CD14-positive monocyte (primary cell): ENCODE measurements around the gene GRK1. TPM values are rescaled to one million over a fixed set of nuclear protein-coding genes. Genes with fewer than 3 reads are reported as not detected.

Experiments
- DNase-seq, 3 donors: peaks; one replicate each; pipeline ENCODE4 v3.0.0-alpha.2; 2011 to 2022
- H2AFZ ChIP-seq: 2 replicates; pipeline ENCODE4 v1.6.0; 2012; ENCODE audit warnings: mild to moderate bottlenecking, low read depth, low read length, inconsistent platforms; ENCODE audit not compliant: insufficient read depth, poor library complexity, severe bottlenecking
- H3K27ac ChIP-seq, 2 donors: 1 replicate in 1 of 2; 2 replicates in 1 of 2; pipeline ENCODE4 v1.5.1; 2012 to 2013; ENCODE audit warnings: low read length in 2 of 2, control low read depth in 1 of 2, inconsistent platforms in 1 of 2, low read depth in 1 of 2, mild to moderate bottlenecking in 1 of 2
- H3K27me3 ChIP-seq, 2 donors: one replicate each; pipeline versions ENCODE4 v1.6.0 to v1.6.1; 2011 to 2013; ENCODE audit warnings: low read length in 2 of 2; ENCODE audit not compliant: control insufficient read depth in 2 of 2, insufficient read depth in 2 of 2
- H3K36me3 ChIP-seq, 2 donors: replicated peaks in 1 of 2; 1 replicate in 1 of 2; 2 replicates in 1 of 2; pipeline versions ENCODE4 v1.5.1 to v1.6.1; 2012 to 2013; ENCODE audit warnings: low read length in 2 of 2, control low read depth in 1 of 2, inconsistent platforms in 1 of 2, mild to moderate bottlenecking in 1 of 2; ENCODE audit not compliant: insufficient read depth in 2 of 2, control insufficient read depth in 1 of 2
- H3K4me1 ChIP-seq, 2 donors: 1 replicate in 1 of 2; 2 replicates in 1 of 2; pipeline versions ENCODE4 v1.5.1 to v1.6.1; 2012 to 2013; ENCODE audit warnings: low read length in 2 of 2, control low read depth in 1 of 2, inconsistent platforms in 1 of 2, mild to moderate bottlenecking in 1 of 2, moderate library complexity in 1 of 2; ENCODE audit not compliant: insufficient read depth in 2 of 2, control insufficient read depth in 1 of 2
- H3K4me2 ChIP-seq: replicated peaks from 2 replicates; pipeline ENCODE3; 2012; ENCODE audit warnings: low read length, moderate library complexity, mild to moderate bottlenecking; ENCODE audit not compliant: poor library complexity, severe bottlenecking; ENCODE audit errors: extremely low read depth
- H3K4me3 ChIP-seq, 3 experiments: fragments of 200-600 bp in 1 of 3; sonication (generic) in 1 of 3; replicated peaks in 1 of 3; 1 replicate in 2 of 3; 2 replicates in 1 of 3; pipeline ENCODE4 v1.5.1; 2011 to 2013; ENCODE audit warnings: low read length in 3 of 3, mild to moderate bottlenecking in 3 of 3, control low read depth in 2 of 3, low read depth in 2 of 3, inconsistent platforms in 1 of 3, moderate library complexity in 1 of 3
- H3K79me2 ChIP-seq: 2 replicates; pipeline ENCODE4 v1.6.0; 2012; ENCODE audit warnings: mild to moderate bottlenecking, control low read depth, inconsistent platforms, low read length, moderate library complexity; ENCODE audit not compliant: insufficient read depth
- H3K9ac ChIP-seq: 2 replicates; pipeline ENCODE4 v1.6.0; 2017; ENCODE audit warnings: low read length, mild to moderate bottlenecking; ENCODE audit not compliant: insufficient read depth, poor library complexity, severe bottlenecking
- H3K9me3 ChIP-seq, 2 donors: replicated peaks in 1 of 2; 1 replicate in 1 of 2; 2 replicates in 1 of 2; pipeline versions ENCODE4 v1.5.1 to v1.6.1; 2012 to 2013; ENCODE audit warnings: low read length in 2 of 2, control low read depth in 1 of 2; ENCODE audit not compliant: control insufficient read depth in 1 of 2, insufficient read depth in 1 of 2
- H4K20me1 ChIP-seq: 2 replicates; pipeline ENCODE4 v1.6.0; 2012; ENCODE audit warnings: mild to moderate bottlenecking, low read length, control low read depth, moderate library complexity; ENCODE audit not compliant: insufficient read depth
- H3K27ac Mint-ChIP-seq, 7 donors: one replicate each; pipeline ENCODE4 v1.8.0; 2020; ENCODE audit warnings: mild to moderate bottlenecking in 7 of 7, mixed read lengths in 7 of 7, moderate library complexity in 6 of 7, inconsistent platforms in 2 of 7
- H3K27me3 Mint-ChIP-seq, 3 donors: one replicate each; pipeline ENCODE4 v1.8.0; 2021 to 2022; ENCODE audit warnings: low read depth in 3 of 3, mild to moderate bottlenecking in 3 of 3, mixed read lengths in 3 of 3, moderate library complexity in 3 of 3, inconsistent platforms in 1 of 3
- H3K36me3 Mint-ChIP-seq, 2 donors: one replicate each; pipeline ENCODE4 v1.8.0; 2020; ENCODE audit warnings: mixed read lengths in 2 of 2, inconsistent platforms in 1 of 2, mild to moderate bottlenecking in 1 of 2
- H3K4me1 Mint-ChIP-seq: one replicate; pipeline ENCODE4 v1.8.0; 2020; ENCODE audit warnings: mild to moderate bottlenecking, mixed read lengths
- H3K4me3 Mint-ChIP-seq, 2 donors: one replicate each; pipeline ENCODE4 v1.8.0; 2020; ENCODE audit warnings: mild to moderate bottlenecking in 2 of 2, mixed read lengths in 2 of 2, moderate library complexity in 1 of 2
- H3K9me3 Mint-ChIP-seq, 7 donors: one replicate each; pipeline ENCODE4 v1.8.0; 2020 to 2022; ENCODE audit warnings: mixed read lengths in 7 of 7, mild to moderate bottlenecking in 6 of 7, moderate library complexity in 6 of 7, inconsistent platforms in 2 of 7
- CTCF ChIP-seq: fragments of 200-600 bp; IDR thresholded peaks from one replicate; pipeline ENCODE4 v1.8.0; 2022; ENCODE audit warnings: antibody characterized with exemption, mild to moderate bottlenecking
- WGBS: methylation state at CpG from one replicate; pipeline ENCODE4 v1.1.5; 2013; ENCODE audit warnings: missing lambda C conversion rate; ENCODE audit not compliant: insufficient coverage; 5-methylcytosine and 5-hydroxymethylcytosine counted together
- intact Hi-C, 2 donors: fragments of 100-400 bp; cut with micrococcal nuclease; formaldehyde crosslinking; loops; one replicate each; pipeline versions ENCODE4 v1.15.0 to v1.15.1; 2023
- polyA plus RNA-seq, 3 donors: library from polyadenylated mRNA; depleted of rRNA in 1 of 3; unstranded in 2 of 3; stranded (reverse) in 1 of 3; fragments of 300-500 nt in 2 of 3; fragments of >200 nt in 1 of 3; fragmentation: Illumina TruSeq in 2 of 3; gene quantifications; 1 replicate in 2 of 3; 2 replicates in 1 of 3; pipeline ENCODE4 v1.2.3, GENCODE V29; 2012 to 2021

Gene GRK1
- polyA plus RNA-seq, 3 donors: not detected

GRCh38 chr13:113658836-113659235 is 8.2 kb upstream of the GRK1 start:
- Histone ChIP-seq H3K4me3 (no peak overlapping the region), H3K9me3 (peaks cover 7 to 22% of the 10 kb centered on the region in 2 donors), H3K27ac (no peak overlapping the region), H2AFZ (no peak overlapping the region), H3K36me3 (no peaks in the 10 kb centered on the region), H3K4me2 (no peak overlapping the region), H3K9ac (no peak overlapping the region), H3K4me1 (no peaks in the 10 kb centered on the region), H3K79me2 (no peaks in the 10 kb centered on the region), H4K20me1 (no peaks in the 10 kb centered on the region), H3K27me3 (no peaks in the 10 kb centered on the region)
- intact Hi-C loops: no loop called here
- Mint-ChIP-seq H3K9me3 (peaks cover 10 to 24% (median 15%) of the 10 kb centered on the region in 7 donors), H3K27ac (no peak overlapping the region), H3K27me3 (peaks cover 0 to 3% (median 2%) of the 10 kb centered on the region in 3 donors), H3K36me3 (no peaks in the 10 kb centered on the region), H3K4me1 (no peaks in the 10 kb centered on the region), H3K4me3 (no peak overlapping the region)
- TF ChIP-seq CTCF: no peak
- no peak for DNase-seq
- 82% methylated on average over 13 of the region's 14 CpGs for WGBS

GRCh38 chr13:113659337-113659736 is 7.7 kb upstream of the GRK1 start:
- Histone ChIP-seq H3K4me3 (no peak overlapping the region), H3K4me1 (no peaks in the 10 kb centered on the region), H2AFZ (no peak overlapping the region), H3K36me3 (no peaks in the 10 kb centered on the region), H3K9me3 (peaks cover 7 to 22% of the 10 kb centered on the region in 2 donors), H3K79me2 (no peaks in the 10 kb centered on the region), H4K20me1 (no peaks in the 10 kb centered on the region), H3K9ac (no peak overlapping the region), H3K27me3 (no peaks in the 10 kb centered on the region), H3K4me2 (no peak overlapping the region), H3K27ac (no peak overlapping the region)
- TF ChIP-seq CTCF: no peak
- Mint-ChIP-seq H3K27ac (no peak overlapping the region), H3K9me3 (peaks cover 10 to 24% (median 15%) of the 10 kb centered on the region in 7 donors), H3K4me3 (no peak overlapping the region), H3K27me3 (peaks cover 0 to 5% (median 2%) of the 10 kb centered on the region in 3 donors), H3K36me3 (no peaks in the 10 kb centered on the region), H3K4me1 (no peaks in the 10 kb centered on the region)
- intact Hi-C loops: no loop called here
- no peak for DNase-seq
- no CpG with 5 or more reads among the region's 8 CpGs for WGBS
